ENCODE data around the gene MARS1. TPM values are rescaled to one million over a fixed set of nuclear protein-coding genes. Genes with fewer than 3 reads are reported as not detected.
"Not testable (repeated sequence)": the region's sequence is repeated elsewhere in the genome, so short reads cannot be mapped to it uniquely, and the experiment has no call there.

MARS1 gene
- total RNA-seq, 1 experiment from 2014 or later = 291 TPM

DNA sequence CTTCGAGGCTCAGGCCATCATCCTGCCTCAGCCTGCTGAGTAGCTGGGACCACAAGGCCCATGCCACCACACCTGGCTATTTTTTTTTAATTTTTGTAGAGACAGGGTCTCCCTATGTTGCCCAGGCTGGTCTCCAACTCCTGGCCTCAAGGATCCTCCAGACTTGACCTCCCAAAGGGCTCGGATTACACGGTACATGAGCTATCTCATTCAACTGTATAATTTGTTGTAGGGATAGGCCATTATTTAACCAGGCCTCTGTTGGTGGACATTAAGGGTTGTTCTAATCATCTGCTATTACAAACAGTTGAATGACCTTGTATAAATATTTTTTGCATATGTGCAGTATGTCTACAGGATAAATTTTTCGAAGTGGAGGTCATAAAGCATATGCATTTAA lies 71.0 kb downstream of the MARS1 start:
- no peaks in the 10 kb centered on the region for H3K9me3 ChIP-seq (ENCODE audit: control insufficient read depth, insufficient read depth, low read depth, low read length)
- in situ Hi-C loops (cut with HindIII; ENCODE audit: low pct_unique_long_range_greater_than_20kb, low sequenced_read_pairs) = no loop called here
- no peak overlapping the region for H3K4me3 ChIP-seq (ENCODE audit: low read depth in 2 of 2, low read length in 2 of 2)
- BruUV-seq (replicated peaks) = no TSS peak
- intact Hi-C loops (cut with micrococcal nuclease; ENCODE audit: unreplicated experiment) = no loop called here
- TF ChIP-seq, protein P1, sequence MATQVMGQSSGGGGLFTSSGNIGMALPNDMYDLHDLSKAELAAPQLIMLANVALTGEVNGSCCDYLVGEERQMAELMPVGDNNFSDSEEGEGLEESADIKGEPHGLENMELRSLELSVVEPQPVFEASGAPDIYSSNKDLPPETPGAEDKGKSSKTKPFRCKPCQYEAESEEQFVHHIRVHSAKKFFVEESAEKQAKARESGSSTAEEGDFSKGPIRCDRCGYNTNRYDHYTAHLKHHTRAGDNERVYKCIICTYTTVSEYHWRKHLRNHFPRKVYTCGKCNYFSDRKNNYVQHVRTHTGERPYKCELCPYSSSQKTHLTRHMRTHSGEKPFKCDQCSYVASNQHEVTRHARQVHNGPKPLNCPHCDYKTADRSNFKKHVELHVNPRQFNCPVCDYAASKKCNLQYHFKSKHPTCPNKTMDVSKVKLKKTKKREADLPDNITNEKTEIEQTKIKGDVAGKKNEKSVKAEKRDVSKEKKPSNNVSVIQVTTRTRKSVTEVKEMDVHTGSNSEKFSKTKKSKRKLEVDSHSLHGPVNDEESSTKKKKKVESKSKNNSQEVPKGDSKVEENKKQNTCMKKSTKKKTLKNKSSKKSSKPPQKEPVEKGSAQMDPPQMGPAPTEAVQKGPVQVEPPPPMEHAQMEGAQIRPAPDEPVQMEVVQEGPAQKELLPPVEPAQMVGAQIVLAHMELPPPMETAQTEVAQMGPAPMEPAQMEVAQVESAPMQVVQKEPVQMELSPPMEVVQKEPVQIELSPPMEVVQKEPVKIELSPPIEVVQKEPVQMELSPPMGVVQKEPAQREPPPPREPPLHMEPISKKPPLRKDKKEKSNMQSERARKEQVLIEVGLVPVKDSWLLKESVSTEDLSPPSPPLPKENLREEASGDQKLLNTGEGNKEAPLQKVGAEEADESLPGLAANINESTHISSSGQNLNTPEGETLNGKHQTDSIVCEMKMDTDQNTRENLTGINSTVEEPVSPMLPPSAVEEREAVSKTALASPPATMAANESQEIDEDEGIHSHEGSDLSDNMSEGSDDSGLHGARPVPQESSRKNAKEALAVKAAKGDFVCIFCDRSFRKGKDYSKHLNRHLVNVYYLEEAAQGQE (IDR thresholded peaks at IDR 0.05; ENCODE audit: insufficient read depth in 1 of 2, low read depth in 2 of 2, low read length in 1 of 2) = no peak
- DNase-seq (ENCODE audit: low read depth, low spot score) (no peak), ATAC-seq (no peak)
- POLR2A ChIA-PET = no interaction called here
- H3K36me3 ChIP-seq (ENCODE audit: control insufficient read depth, insufficient read depth, low read length) = no peaks in the 10 kb centered on the region
- H3K27ac ChIP-seq (ENCODE audit: low read length) = no peak overlapping the region
- CTCF ChIA-PET = no interaction called here
- H3K27me3 ChIP-seq (ENCODE audit: control insufficient read depth, insufficient read depth, low read length) = no peaks in the 10 kb centered on the region
- no peaks in the 10 kb centered on the region for H3K4me1 ChIP-seq (ENCODE audit: control insufficient read depth, insufficient read depth, low read length)

DNA sequence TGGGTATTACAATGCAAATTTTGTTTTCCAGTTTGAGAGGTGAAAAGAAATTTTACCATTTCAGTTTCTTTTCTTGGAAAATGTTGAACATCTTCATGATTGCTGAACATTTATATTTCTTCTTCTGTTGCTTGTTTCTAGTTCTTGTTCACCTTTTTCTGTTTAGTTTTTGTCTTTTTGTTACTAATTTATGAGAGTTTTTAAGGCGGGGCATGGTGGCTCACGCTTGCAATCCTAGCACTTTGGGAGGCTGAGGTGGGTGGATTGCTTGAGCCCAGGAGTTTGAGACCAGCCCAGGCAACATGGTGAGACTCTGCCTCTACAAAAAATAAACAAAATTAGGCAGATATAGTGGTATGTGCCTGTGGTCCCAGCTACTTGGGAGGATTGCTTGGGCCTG lies 72.6 kb downstream of the MARS1 start:
- POLR2A ChIA-PET = no interaction called here
- ATAC-seq = no peak
- intact Hi-C loops (cut with micrococcal nuclease; ENCODE audit: unreplicated experiment) (no loop called here), in situ Hi-C loops (cut with HindIII; ENCODE audit: low pct_unique_long_range_greater_than_20kb, low sequenced_read_pairs) (no loop called here)
- CTCF ChIA-PET = no interaction called here
- TF ChIP-seq TCF7L2 (IDR thresholded peaks at IDR 0.05; ENCODE audit: low read depth, low read length) = no peak
- TF ChIP-seq, protein P2, sequence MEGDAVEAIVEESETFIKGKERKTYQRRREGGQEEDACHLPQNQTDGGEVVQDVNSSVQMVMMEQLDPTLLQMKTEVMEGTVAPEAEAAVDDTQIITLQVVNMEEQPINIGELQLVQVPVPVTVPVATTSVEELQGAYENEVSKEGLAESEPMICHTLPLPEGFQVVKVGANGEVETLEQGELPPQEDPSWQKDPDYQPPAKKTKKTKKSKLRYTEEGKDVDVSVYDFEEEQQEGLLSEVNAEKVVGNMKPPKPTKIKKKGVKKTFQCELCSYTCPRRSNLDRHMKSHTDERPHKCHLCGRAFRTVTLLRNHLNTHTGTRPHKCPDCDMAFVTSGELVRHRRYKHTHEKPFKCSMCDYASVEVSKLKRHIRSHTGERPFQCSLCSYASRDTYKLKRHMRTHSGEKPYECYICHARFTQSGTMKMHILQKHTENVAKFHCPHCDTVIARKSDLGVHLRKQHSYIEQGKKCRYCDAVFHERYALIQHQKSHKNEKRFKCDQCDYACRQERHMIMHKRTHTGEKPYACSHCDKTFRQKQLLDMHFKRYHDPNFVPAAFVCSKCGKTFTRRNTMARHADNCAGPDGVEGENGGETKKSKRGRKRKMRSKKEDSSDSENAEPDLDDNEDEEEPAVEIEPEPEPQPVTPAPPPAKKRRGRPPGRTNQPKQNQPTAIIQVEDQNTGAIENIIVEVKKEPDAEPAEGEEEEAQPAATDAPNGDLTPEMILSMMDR (IDR thresholded peaks at IDR 0.05) = no peak
- TF ChIP-seq POLR2AphosphoS5 (IDR thresholded peaks at IDR 0.05; ENCODE audit: low read depth, low read length) = no peak
- TF ChIP-seq, protein P1 (IDR thresholded peaks at IDR 0.05; ENCODE audit: insufficient read depth in 1 of 2, low read depth in 2 of 2, low read length in 1 of 2) = no peak
- TF ChIP-seq SIN3A (IDR thresholded peaks at IDR 0.05; ENCODE audit: borderline replicate concordance, insufficient read depth, low read depth, low read length) = no peak
- Histone ChIP-seq H3K4me3 (ENCODE audit: low read depth in 2 of 2, low read length in 2 of 2) (no peak overlapping the region), H3K27ac (ENCODE audit: low read length) (no peak overlapping the region), H3K9me3 (ENCODE audit: control insufficient read depth, insufficient read depth, low read depth, low read length) (no peaks in the 10 kb centered on the region), H3K4me1 (ENCODE audit: control insufficient read depth, insufficient read depth, low read length) (no peaks in the 10 kb centered on the region), H3K36me3 (ENCODE audit: control insufficient read depth, insufficient read depth, low read length) (no peaks in the 10 kb centered on the region), H3K27me3 (ENCODE audit: control insufficient read depth, insufficient read depth, low read length) (no peaks in the 10 kb centered on the region)
- BruUV-seq (replicated peaks) = no TSS peak
- DNase-seq (ENCODE audit: low read depth, low spot score) = no peak

DNA sequence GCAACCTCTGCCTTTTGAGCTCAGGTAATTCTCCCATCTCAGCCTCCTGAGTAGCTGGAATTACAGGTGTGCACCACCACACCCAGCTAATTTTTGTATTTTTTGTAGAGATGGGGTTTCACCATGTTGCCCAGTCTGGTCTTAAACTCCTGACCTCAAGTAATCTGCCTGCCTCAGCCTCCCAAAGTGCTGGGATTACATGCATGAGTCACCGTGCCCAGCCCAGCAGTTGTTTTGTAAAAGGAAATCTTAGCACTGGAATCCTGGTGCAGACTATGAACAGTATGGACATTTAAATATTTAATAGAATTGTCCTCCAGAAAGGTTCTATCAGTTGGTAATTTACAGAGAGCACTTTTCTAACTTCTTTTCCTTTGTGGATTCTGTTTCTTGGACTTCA lies 73.2 kb downstream of the MARS1 start:
- DNase-seq (ENCODE audit: low read depth, low spot score); H3K27me3 ChIP-seq (ENCODE audit: control insufficient read depth, insufficient read depth, low read length); POLR2A ChIA-PET; H3K4me1 ChIP-seq (ENCODE audit: control insufficient read depth, insufficient read depth, low read length); intact Hi-C loops (cut with micrococcal nuclease; ENCODE audit: unreplicated experiment); H3K4me3 ChIP-seq (ENCODE audit: low read depth in 2 of 2, low read length in 2 of 2); BruUV-seq (replicated peaks); in situ Hi-C loops (cut with HindIII; ENCODE audit: low pct_unique_long_range_greater_than_20kb, low sequenced_read_pairs); H3K9me3 ChIP-seq (ENCODE audit: control insufficient read depth, insufficient read depth, low read depth, low read length); CTCF ChIA-PET; H3K36me3 ChIP-seq (ENCODE audit: control insufficient read depth, insufficient read depth, low read length); ATAC-seq; H3K27ac ChIP-seq (ENCODE audit: low read length): not testable (repeated sequence)
